AG04449 (cell line): ENCODE results near the gene CDK11A.

Experiments
- CTCF ChIA-PET: fragments of 350-600 bp; formaldehyde crosslinking; extraction: SDS; loops from one replicate; lab custom pipeline; 2021; ENCODE audit warnings: antibody characterized with exemption; lab: Yijun Ruan, JAX
- POLR2A ChIA-PET: fragments of 400-600, 350-600 bp; formaldehyde crosslinking; extraction: SDS; loops from one replicate; lab custom pipeline; 2020; ENCODE audit warnings: antibody characterized with exemption, inconsistent platforms; lab: Yijun Ruan, JAX
- DNase-seq: peaks from one replicate; pipeline ENCODE4 v3.0.0-alpha.2; 2010; ENCODE audit warnings: low read depth, low spot score
- H3K4me3 ChIP-seq: 2 replicates; pipeline ENCODE4 v1.5.1; 2011; ENCODE audit warnings: low read depth, mild to moderate bottlenecking, control low read depth, low read length
- TF ChIP-seq, protein P1 (sequence below): IDR thresholded peaks from one replicate; pipeline ENCODE4 v1.5.1; 2011; ENCODE audit warnings: mild to moderate bottlenecking, moderate library complexity, low read length, control low read depth, inconsistent platforms; ENCODE audit not compliant: insufficient read depth; ENCODE audit errors: missing control alignments

Gene CDK11A

DNA sequence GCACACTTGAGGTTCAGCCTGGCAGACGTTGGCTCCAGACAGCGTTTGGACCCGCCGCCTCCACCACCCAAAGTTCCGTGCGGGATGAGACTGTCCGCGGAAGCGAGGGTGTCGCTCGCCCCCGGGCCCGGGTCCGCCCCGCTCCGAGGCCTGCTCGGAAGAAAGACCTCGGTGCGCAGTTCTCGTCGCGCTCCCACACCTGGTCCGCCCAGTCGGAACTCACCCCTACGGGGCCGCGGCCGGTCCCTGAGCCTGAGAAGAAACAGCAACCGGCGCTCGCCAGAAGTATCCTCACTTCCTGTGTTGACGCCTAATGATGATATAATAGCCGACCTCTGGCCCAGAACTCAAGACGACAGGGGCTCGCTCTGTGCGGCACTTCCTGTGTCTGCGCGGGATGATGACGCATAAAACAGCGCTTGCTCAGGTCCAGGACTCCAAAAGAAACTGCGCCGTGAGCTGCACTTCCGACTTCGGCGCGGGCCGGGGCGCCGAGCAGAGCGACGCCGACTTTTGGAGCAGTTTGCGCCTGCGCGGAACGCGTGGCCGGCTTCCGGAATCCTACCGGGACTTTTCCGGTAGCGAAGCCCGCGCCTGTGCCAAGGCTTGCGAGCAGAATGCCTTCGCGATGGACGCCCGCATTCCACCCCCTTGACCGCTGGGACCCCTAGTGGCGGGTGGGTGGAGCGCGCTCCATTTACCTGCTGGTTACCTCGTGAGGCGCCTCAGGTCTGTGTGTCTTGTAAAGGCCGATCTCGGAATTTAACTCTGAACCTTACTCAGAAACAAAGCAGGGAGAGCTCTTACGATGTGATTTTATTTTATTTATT lies at the start of gene CDK11A:
Gene CDK11A (minus strand): TSS at position 323 of the 830 bp plus-strand sequence. CDS start 1,539 bp downstream, outside the sequence.
- POLR2A ChIA-PET, result interaction anchor here (0.6 kb wide), 1 partner anchor 126 kb away, joined by 5 read pairs; no protein-coding TSS in a partner anchor
- peak; percentile 98 for DNase-seq
- peak within 1 kb of the TSS; percentile 66 for H3K4me3 ChIP-seq
- CTCF ChIA-PET, result interaction anchor here (1.3 kb wide), 1 partner anchor 185 kb away, joined by 3 read pairs; no protein-coding TSS in a partner anchor

DNA sequence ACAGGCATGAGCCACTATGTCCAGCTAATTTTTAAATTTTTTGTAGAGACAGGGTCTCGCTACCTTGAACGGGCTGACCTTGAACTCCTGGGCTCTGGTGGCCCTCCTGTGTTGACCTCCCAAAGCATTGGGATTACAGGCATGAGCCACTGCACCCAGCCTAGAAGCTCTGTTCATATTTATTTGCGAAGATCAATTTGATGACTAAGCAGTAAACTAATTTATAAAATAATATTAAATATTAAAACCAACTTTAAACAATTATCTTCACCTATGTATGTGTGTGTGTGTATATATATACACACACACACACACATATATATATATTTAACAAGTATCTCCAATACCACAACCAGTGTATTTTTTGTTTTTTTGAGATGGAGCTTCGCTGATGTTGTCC lies 49.7 kb upstream of the CDK11A start:
- POLR2A ChIA-PET, result interaction anchor here (0.7 kb wide), 1 partner anchor 52 kb away, joined by 3 read pairs; no protein-coding TSS in a partner anchor
- no peak overlapping the region for H3K4me3 ChIP-seq
- no peak for DNase-seq
- CTCF ChIA-PET, result interaction anchor here (1.1 to 1.3 kb wide), 2 partner anchors 15 to 132 kb away, joined by 3 read pairs; no protein-coding TSS in a partner anchor
- TF ChIP-seq, protein P1, sequence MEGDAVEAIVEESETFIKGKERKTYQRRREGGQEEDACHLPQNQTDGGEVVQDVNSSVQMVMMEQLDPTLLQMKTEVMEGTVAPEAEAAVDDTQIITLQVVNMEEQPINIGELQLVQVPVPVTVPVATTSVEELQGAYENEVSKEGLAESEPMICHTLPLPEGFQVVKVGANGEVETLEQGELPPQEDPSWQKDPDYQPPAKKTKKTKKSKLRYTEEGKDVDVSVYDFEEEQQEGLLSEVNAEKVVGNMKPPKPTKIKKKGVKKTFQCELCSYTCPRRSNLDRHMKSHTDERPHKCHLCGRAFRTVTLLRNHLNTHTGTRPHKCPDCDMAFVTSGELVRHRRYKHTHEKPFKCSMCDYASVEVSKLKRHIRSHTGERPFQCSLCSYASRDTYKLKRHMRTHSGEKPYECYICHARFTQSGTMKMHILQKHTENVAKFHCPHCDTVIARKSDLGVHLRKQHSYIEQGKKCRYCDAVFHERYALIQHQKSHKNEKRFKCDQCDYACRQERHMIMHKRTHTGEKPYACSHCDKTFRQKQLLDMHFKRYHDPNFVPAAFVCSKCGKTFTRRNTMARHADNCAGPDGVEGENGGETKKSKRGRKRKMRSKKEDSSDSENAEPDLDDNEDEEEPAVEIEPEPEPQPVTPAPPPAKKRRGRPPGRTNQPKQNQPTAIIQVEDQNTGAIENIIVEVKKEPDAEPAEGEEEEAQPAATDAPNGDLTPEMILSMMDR, result no peak

DNA sequence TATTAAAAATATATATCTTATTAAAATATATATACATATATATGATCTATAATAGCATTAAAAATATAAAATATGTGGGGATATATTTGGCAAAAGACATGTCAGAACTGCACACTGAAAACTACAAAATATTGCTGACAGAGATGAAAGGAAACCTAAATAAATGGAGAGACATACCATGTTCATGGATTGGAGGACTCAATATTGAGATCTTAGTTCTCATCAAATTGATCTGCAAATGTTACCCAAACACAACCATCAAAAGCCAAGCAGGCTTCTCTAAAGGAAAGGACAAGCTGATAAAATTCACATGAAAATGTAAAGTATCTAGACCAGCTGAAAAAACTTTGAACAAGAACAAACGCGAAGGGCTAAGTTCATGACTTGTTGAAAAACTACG lies 46.9 kb upstream of the CDK11A start:
- no peak overlapping the region for H3K4me3 ChIP-seq
- TF ChIP-seq, protein P1, result no peak
- ChIA-PET POLR2A (no interaction called here), CTCF (no interaction called here)
- DNase-seq, result no peak

DNA sequence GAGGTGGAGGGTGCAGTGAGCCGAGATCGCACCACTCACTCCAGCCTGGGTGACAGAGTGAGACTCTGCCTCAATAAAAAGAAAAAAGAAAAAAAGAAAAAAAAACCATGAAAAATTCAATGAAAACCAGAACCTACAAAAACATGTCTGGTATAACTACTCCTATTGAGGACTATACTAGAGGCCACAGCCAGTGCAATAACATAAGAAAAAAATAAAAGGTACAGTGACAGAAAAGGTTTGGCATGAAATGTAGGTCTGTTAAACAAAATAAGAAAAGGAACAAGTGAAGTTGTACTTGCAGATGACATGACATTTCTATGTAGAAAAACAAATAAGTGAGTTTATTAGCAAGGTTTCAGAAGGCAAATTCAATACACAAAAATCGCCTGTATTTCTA lies 45.9 kb upstream of the CDK11A start:
- CTCF ChIA-PET, result no interaction called here

DNA sequence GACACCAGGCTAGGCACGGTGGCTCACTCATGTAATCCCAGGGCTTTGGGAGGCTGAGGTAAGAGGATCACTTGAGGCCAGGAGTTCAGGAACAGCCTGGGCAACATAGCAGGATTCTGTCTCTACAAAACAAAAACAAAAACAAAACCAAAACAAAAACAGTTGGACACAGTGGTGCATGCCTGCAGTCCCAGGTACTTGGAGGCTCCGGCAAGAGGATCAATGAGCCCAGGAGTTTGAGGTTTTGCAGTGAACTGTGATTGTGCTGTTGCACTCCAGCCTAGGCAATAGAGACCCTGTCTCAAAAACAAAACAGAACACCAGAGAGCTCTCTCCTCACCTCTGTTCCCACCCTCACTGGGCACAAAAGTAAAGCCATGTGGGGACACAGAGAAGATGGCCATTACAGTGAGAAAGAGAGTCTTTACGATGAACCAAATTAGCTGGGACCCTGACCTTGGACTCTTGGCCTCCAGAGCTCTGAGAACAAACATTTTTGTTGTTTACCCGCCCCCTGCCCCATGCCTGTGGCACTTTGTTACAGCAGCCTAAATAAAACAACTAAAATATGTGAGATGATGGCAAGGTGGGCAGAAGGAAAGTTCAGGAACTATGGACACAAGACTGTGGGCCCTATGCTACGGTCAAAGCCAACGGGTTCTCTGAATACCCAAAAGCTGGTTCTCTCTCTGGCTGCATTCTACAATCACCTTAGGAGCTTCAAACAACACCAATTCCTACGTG lies 44.3 kb upstream of the CDK11A start:
- no peak for DNase-seq
- ChIA-PET POLR2A (no interaction called here), CTCF (interaction anchor here (1.8 kb wide), 1 partner anchor 140 kb away, joined by 6 read pairs; no protein-coding TSS in a partner anchor)
- TF ChIP-seq, protein P1, result no peak
- no peak overlapping the region for H3K4me3 ChIP-seq

More for the DNA sequence above, 45.9 kb upstream of the CDK11A start:
- TF ChIP-seq, protein P1, result no peak
- no peak overlapping the region for H3K4me3 ChIP-seq
- POLR2A ChIA-PET, result no interaction called here
- no peak for DNase-seq

DNA sequence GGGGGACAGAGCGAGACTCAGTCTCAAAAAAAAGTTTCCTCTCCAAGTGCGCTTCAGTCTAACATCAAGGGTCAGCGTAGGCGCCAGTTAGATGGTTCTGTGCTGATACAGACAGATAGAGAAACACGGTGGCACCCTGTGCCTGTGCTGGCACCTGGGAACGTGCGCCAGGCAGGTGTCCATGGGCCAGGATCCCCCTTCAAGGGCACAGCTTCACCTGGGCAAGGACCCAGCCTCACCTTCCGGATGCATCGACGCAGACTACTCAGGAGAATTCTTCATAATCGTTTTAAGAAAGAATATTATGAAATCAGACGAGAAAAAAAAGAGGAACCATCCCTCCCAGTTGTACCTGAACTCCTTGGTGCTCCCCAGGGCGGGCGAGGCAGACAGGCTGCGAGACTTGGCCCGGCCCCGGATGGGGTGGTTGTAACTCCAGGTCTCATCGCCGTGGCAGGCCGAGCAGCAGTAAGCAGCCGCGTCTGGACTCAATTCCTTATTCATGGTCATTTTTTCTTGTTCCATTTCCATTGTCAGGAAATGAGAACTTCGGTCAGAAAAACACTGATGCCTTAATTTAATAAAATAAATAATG lies 40.8 kb upstream of the CDK11A start:
- CTCF ChIA-PET, result interaction anchor here (1.6 kb wide), 1 partner anchor 141 kb away, joined by 6 read pairs; no protein-coding TSS in a partner anchor
- DNase-seq, result no peak
- H3K4me3 ChIP-seq, result no peak overlapping the region
- TF ChIP-seq, protein P1, result no peak
- POLR2A ChIA-PET, result no interaction called here
